H7 (cell line): ENCODE data around the gene TCF25. TPM values are rescaled to one million over a fixed set of nuclear protein-coding genes. Genes with fewer than 3 reads are reported as not detected.

Experiments used
- DNase-seq: peaks from one replicate; pipeline ENCODE4 v3.0.0; 2012
- H3K27me3 ChIP-seq: 2 replicates; pipeline ENCODE4 v1.6.0; 2011; ENCODE audit warnings: mild to moderate bottlenecking, low read length; ENCODE audit not compliant: control insufficient read depth, insufficient read depth
- H3K36me3 ChIP-seq: replicated peaks from 2 replicates; pipeline ENCODE4 v1.5.1; 2011; ENCODE audit warnings: low read length; ENCODE audit not compliant: control insufficient read depth, insufficient read depth
- H3K4me3 ChIP-seq: 2 replicates; pipeline ENCODE4 v1.5.1; 2011; ENCODE audit warnings: low read depth, mild to moderate bottlenecking, control low read depth, low read length, moderate library complexity; ENCODE audit not compliant: insufficient read depth
- total RNA-seq: library from RNA; depleted of rRNA; stranded (reverse); fragments of >200 nt; shearing (Covaris generic); gene quantifications from 2 replicates; pipeline ENCODE4 v1.2.3, GENCODE V29; 2014

Gene TCF25
- total RNA-seq, 1 experiment from 2014 or later: 70.5 TPM

DNA sequence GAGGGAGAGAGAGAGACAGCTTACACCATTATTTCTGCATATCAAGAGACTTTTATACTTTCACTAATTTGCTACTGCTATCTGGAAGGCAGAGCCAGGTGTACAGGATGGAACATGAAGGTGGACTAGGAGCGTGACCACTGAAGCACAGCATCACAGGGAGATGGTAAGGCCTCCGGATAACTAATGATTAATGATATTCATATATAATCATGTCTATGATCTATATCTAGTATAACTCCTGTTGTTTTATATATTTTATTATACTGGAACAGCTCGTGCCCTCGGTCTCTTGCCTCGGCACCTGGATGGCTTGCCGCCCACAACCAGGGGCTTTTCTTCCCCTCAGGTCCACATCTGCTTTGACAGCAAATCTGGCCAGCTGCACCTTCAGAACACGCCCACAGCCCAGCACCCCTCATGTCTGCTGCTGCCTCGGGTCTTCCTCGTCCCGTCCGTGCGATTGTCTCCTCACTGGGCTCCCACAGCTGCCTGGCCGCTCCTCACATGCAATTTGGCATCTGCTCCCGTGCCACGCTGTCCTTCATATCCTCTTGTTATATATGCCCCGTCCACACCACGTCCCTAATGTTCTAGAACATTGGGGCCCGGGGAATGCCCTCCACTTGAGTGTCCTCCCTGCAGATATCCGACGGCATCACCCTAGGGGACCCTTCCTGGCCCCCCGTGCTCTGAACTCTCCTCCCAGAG lies 64.9 kb downstream of the TCF25 start:
- H3K4me3 ChIP-seq: no peak overlapping the region
- no peak for DNase-seq
- H3K27me3 ChIP-seq: no peaks in the 10 kb centered on the region
- H3K36me3 ChIP-seq: peaks cover 3% of the 10 kb centered on the region

DNA sequence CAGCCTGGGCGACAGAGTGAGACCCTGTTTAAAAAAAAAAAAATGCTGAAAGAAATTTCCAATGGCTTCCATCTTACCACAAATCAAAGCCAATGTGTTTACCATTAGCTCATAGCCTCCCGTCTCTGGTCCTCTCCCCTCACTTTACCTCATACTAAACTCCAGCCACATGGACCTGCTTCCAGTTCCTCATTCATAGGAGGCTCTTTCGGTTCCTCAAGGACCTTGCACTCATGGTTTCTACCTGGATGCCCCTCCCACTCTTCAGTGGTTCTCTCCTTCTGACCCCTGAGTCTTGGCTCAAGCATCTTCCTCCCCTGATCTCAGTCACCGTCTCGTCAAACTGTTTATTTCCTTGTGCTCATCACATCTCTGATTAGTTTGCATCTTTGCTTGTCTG lies 71.4 kb downstream of the TCF25 start:
- no peak for DNase-seq
- H3K36me3 ChIP-seq: no peaks in the 10 kb centered on the region

DNA sequence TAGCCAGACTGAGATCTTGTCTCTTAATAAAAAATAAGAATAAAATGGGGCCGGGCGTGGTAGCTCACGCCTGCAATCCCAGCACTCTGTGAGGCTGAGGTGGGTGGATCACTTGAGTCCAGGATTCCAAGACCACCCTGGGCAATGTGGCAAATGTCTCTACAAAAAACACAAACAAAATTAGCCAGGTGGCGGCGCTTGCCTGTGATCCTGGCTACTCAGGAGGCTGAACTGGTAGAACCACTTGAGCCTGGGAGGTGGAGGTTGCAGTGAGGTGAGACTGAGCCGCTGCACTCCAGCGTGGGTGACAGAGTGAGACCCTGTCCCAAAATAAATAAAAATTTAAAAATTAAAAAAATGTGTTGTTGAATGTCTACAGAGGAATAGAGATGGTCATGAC lies 72.3 kb downstream of the TCF25 start:
- no peak for DNase-seq
- Histone ChIP-seq H3K4me3 (no peak overlapping the region), H3K27me3 (peaks cover 21% of the 10 kb centered on the region), H3K36me3 (no peaks in the 10 kb centered on the region)

More for the DNA sequence above, 71.4 kb downstream of the TCF25 start:
- Histone ChIP-seq H3K4me3 (no peak overlapping the region), H3K27me3 (peaks cover 21% of the 10 kb centered on the region)

DNA sequence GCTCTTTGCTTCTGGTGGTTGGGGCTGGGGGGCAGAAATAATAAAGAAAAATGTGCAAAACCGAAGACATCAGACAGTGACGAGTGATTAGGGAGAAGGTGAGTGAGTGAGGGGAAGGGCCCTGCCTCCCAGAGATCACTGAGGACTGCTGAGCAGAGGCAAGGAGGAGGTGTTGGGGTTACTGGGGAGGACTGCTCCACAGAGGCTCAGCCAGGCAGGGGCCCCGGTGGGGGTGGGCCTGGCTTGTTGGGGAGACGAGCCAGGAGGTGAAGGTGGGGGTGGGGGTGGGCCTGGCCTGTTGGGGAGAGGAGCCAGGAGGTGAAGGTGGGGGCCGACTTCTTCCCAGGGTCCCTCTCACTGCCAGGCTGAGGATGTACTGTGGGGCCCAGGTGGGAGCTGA lies 73.1 kb downstream of the TCF25 start:
- Histone ChIP-seq H3K27me3 (peaks cover 21% of the 10 kb centered on the region), H3K36me3 (no peaks in the 10 kb centered on the region), H3K4me3 (no peak overlapping the region)
- DNase-seq: no peak

DNA sequence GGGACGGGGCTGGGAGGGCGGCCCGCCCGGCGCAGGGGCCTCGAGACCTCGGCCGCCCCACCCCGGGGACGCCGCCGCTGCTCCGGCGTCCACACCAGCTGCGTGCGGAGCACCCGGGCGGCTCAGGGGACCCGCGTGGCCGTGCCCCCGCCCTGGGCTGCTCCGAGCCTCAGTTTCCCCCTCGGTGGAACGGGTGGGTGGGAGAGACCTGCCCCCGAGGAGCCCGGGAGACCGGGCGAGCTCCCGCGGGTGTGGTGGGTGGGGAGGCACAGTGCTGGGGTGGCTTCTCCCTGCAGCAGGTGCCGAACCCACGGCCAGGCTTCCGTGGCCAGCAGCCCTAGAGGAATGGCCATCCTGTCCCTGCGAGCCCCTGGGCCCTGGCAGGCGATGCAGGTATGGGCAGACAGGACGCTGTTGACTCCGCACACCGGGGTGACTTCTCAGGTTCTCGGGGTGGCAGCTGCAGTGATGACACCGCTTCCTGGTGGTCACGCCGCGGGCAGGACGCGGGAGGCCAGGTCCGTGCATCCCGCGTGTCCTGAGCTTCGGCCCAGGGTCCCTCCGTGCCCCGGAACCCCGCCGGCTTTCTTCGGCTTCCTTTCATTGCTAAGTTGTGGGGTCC lies 75.8 kb downstream of the TCF25 start:
- peak; percentile 80 for DNase-seq
- Histone ChIP-seq H3K4me3 (peak overlapping the region; percentile 49), H3K27me3 (peaks cover 21% of the 10 kb centered on the region)

DNA sequence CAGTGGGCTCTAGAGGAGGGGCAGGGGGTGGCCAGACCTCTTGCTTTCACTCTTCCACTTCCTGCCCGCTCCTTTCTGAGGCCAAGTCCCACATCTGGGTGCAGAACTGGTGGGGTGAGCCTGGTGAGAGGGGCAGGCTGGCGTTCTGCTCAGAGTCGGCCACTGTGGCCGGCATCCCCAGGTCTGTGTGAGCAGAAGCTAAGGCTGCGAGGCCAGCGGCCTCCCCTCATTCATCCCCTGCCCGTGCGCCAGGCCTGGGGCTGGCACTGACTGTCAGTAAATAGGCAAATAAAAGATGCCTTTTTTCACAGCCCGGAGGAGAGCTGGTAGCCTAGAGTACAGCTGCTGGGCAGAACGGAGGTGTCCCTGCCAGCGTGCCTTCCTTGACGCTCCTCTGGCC lies 76.4 kb downstream of the TCF25 start:
- no peaks in the 10 kb centered on the region for H3K36me3 ChIP-seq
- no peak for DNase-seq
- H3K4me3 ChIP-seq: no peak overlapping the region; the same call in 1 of the 2 replicates

More for the DNA sequence above, 75.8 kb downstream of the TCF25 start:
- no peaks in the 10 kb centered on the region for H3K36me3 ChIP-seq

DNA sequence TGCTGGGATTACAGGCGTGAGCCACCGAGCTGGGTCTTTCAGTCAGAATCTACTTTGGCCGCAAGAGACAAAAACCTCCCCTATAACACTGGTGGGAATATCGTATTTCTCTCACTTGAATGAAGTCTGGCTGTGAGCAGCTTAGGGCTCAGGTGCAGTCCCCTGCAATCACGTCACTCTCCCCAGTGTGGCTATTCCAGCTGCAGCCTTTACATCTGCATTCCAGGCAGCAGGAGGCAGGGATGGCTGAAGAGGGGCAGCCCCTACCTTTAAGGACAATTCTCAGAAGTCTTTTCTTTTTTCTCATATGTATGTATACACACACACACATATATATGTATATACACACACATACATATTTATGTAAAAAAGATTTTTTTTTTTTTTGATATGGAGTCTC lies 78.1 kb downstream of the TCF25 start:
- Histone ChIP-seq H3K36me3 (no peaks in the 10 kb centered on the region), H3K4me3 (no peak overlapping the region), H3K27me3 (peaks cover 21% of the 10 kb centered on the region)
- peak; percentile 61 for DNase-seq

More for the DNA sequence above, 76.4 kb downstream of the TCF25 start:
- H3K27me3 ChIP-seq: peaks cover 21% of the 10 kb centered on the region

DNA sequence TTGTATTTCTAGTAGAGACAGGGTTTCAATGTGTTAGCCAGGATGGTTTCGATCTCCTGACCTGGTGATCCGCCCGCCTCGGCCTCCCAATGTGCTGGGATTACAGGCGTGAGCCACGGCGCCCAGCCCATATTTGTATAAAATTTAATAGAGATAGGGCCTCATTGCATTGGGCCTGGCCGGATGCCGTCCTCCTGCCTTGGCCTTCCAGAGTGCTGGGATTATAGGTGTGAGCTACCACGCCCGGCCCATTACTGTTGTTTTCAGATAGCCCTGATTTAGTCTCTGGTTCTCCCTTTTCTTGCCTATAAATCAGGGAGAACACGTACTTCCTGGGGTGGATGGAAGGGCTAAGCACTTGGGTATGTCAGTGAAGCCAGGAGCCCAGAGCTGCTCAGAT lies 78.7 kb downstream of the TCF25 start:
- no peaks in the 10 kb centered on the region for H3K36me3 ChIP-seq
- H3K4me3 ChIP-seq: no peak overlapping the region
- peaks cover 18% of the 10 kb centered on the region for H3K27me3 ChIP-seq
- no peak for DNase-seq

DNA sequence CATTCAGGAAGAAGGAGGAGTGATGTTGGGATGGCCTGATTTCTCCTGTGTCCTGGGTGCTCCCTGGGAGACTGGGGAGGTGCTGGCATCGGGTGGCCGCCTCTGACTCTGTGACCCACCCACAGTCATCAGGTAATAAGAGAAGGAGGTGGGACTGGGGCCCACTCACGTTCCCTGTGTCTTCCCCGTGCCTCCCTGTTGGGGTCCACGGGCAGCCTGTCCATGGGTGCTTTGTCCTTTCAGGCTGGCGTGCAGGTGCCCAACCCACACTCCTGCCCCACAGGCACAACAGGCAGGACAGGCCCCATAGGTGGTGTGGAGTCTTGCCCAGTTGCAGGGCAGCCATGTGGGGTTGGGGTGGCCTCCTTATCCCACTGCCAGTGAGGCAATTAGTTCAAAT lies 79.2 kb downstream of the TCF25 start:
- H3K27me3 ChIP-seq: peaks cover 13% of the 10 kb centered on the region
- H3K4me3 ChIP-seq: no peak overlapping the region

DNA sequence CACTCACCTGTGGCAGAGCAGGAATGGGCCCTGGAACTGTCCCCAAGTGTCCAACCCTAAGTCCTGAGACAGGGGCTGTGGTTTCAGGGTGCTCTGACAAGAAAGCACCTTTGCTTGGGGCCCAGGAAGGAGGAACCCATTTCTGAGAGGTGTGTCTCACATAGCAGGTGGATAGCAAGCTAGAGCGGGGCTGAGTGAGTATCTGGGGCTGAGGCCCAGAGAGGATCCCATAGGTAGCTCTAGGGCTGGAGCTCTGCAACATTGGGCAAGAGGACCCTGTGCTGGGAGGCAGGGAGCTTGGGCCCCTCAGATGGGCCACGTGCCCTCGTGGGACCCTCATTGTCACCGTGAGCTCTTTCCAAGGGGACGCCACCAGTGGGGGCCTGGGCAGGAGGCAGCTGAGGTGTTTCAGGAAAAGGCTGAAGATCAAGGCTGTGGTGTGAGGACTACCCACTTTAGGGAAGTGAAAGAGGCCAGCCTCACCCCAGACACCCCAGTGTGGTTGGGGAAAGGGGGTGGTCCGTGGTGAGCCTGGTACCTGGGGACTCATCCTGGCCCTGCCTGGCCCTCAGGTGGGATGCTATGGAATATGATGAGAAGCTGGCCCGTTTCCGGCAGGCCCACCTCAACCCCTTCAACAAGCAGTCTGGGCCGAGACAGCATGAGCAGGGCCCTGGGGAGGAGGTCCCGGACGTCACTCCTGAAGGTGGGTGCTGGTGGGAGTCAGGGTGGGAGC lies 80.4 kb downstream of the TCF25 start:
- Histone ChIP-seq H3K27me3 (peaks cover 7% of the 10 kb centered on the region; the same call in 1 of the 2 replicates), H3K4me3 (no peak overlapping the region), H3K36me3 (peaks cover 1% of the 10 kb centered on the region)
- DNase-seq: no peak

More for the DNA sequence above, 79.2 kb downstream of the TCF25 start:
- H3K36me3 ChIP-seq: no peaks in the 10 kb centered on the region
- peak; percentile 32 for DNase-seq

DNA sequence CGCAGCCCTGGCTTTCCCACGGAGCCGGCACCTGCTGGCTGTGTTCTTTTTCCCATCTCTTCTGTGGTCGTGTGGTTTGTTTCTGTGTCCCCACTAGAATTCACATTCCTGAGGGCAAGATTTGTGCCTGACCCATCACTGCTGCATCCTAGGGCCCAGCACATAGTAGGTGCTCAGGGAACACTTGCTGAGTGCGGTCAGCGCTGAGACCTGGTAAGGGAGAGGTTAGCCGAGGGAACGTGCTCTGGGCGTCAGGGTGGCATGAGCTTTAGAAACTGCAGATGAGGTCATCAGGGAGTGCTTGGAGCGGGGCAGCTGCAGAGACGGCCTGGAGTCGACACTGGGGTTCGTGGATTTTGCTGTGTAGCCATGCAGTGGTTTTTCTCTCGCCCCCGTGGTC lies 81.1 kb downstream of the TCF25 start:
- DNase-seq: peak; percentile 37
- peaks cover 2% of the 10 kb centered on the region; the same call in 1 of the 2 replicates for H3K27me3 ChIP-seq
- no peak overlapping the region for H3K4me3 ChIP-seq
- peaks cover 4% of the 10 kb centered on the region for H3K36me3 ChIP-seq

DNA sequence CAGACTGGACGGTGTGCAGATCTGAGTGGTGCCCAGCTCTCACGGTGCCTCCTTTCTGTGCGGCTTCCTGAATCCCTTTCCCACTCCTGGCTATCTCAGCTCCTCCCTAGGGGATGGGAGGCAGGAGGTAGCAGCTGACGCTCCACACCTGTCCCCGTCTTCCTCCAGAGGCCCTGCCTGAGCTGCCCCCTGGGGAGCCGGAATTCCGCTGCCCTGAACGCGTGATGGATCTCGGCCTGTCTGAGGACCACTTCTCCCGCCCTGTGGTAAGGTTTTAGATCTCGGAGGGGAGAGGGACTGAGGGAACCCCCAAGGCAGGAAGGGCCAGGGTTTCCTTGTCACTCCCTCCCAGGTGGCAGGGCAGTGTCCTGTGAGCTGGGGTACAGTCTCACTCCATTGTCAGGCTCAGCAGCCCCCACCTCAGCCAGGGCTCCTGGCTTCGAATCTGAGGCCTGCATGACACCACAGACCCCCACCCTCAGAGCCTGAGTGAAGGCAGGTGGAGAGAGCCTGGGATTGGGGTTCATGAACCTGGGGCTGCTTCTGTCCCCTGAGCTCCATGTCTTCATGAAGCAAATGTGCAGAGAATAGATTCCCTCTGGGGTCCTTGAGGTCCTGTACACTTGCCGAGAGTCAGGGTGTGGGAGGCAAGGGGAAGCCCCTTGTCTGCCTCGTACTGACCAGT lies 81.8 kb downstream of the TCF25 start:
- Histone ChIP-seq H3K4me3 (no peak overlapping the region), H3K27me3 (no peaks in the 10 kb centered on the region), H3K36me3 (peaks cover 4% of the 10 kb centered on the region)
- DNase-seq: peak; percentile 79

DNA sequence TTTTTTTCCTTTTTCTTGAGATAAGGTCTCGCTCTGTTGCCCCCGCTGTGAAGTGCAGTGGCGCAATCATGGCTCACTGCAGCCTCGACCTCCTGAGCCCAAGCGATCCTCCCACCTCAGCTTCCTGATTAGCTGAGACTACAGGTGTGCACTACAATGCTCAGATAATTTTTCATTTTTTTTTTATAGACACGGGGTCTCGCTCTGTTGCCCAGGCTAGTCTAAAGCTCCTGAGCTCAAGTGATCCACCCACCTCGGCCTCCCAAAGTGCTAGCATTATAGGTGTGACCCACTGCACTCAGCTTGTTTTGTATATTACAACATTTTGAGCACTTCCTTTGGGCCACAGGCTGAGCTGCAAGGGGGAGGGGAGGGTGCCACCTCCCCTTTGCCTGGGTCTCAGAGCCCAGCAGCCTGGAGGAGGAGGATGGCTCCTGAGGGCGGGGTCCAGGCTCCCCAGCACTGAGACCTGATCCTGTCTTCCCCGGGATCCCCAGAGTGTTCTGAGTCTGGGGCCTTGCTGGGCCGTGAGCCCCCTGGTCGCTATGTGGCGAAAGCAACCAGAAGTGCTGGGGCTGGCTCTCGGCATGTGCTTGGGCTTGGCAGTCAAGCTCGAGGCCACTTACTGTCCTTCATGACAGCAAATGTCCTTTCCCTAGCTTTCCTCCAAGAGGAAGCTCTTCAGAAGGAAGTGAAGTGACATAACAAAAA lies 83.3 kb downstream of the TCF25 start:
- Histone ChIP-seq H3K27me3 (no peaks in the 10 kb centered on the region), H3K36me3 (peaks cover 4% of the 10 kb centered on the region), H3K4me3 (no peak overlapping the region)
- peak; percentile 46 for DNase-seq

DNA sequence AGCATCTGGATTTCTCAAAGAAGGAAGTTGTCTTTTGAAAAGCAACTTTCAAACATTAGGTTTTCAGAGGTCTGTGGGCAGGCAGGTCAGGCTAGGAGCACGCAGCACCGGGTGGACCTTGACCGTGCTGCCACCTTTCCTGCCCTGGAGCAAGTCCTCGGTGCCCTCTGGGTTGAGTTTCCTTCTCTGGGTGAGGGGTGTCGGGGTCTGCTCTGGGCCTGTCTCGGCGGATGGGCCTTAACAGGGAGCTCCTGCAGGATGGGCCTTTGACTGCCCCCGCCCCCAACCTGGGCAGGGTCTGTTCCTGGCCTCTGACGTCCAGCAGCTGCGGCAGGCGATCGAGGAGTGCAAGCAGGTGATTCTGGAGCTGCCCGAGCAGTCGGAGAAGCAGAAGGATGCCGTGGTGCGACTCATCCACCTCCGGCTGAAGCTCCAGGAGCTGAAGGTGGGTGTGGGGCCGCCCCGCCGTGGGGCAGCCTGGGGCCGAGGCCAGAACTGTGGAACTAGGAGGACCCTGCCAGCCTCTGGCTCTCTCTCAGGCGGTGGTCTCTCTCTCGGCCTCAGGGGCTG lies 83.9 kb downstream of the TCF25 start:
- no peaks in the 10 kb centered on the region for H3K27me3 ChIP-seq
- peak; percentile 51 for DNase-seq
- H3K4me3 ChIP-seq: no peak overlapping the region
- peaks cover 4% of the 10 kb centered on the region for H3K36me3 ChIP-seq
